Kidney (tissue), 14 donors: ENCODE results near the gene NABP2. TPM values are rescaled to one million over a fixed set of nuclear protein-coding genes. Genes with fewer than 3 reads are reported as not detected.

Source experiments
- DNase-seq, 5 donors: peaks; one replicate each; pipeline ENCODE4 v3.0.0-alpha.2; 2013 to 2020
- FAIRE-seq: peaks from 2 replicates; lab custom pipeline; 2012; peaks lifted over from hg19 to GRCh38; lab: Jason Lieb, UNC
- H3K27ac ChIP-seq, 2 donors: one replicate each; pipeline ENCODE4 v1.7.0; 2013; ENCODE audit warnings: low read depth in 2 of 2, low read length in 2 of 2, inconsistent platforms in 1 of 2
- H3K27me3 ChIP-seq: one replicate; pipeline ENCODE4 v1.7.1; 2013; ENCODE audit warnings: low read length, inconsistent platforms; ENCODE audit not compliant: control insufficient read depth, insufficient read depth
- H3K36me3 ChIP-seq, 3 donors: one replicate each; pipeline versions ENCODE4 v1.7.0 to v1.7.1; 2013; ENCODE audit warnings: low read length in 3 of 3, control low read depth in 1 of 3, inconsistent platforms in 1 of 3; ENCODE audit not compliant: insufficient read depth in 3 of 3, control insufficient read depth in 2 of 3
- H3K4me1 ChIP-seq, 3 donors: one replicate each; pipeline versions ENCODE4 v1.7.0 to v1.7.1; 2013; ENCODE audit warnings: low read length in 3 of 3, inconsistent platforms in 1 of 3, low read depth in 1 of 3; ENCODE audit not compliant: control insufficient read depth in 2 of 3, insufficient read depth in 2 of 3
- H3K4me3 ChIP-seq, 3 donors: one replicate each; pipeline versions ENCODE4 v1.7.0 to v1.8.1; 2013; ENCODE audit warnings: low read length in 3 of 3, control low read depth in 1 of 3, inconsistent platforms in 1 of 3
- H3K9ac ChIP-seq, 3 donors: one replicate each; pipeline versions ENCODE4 v1.7.0 to v1.7.1; 2013; ENCODE audit warnings: low read length in 3 of 3, control low read depth in 1 of 3, inconsistent platforms in 1 of 3
- H3K9me3 ChIP-seq, 3 donors: one replicate each; pipeline versions ENCODE4 v1.7.0 to v1.7.1; 2013; ENCODE audit warnings: low read length in 3 of 3, control low read depth in 1 of 3, inconsistent platforms in 1 of 3; ENCODE audit not compliant: control insufficient read depth in 2 of 3, insufficient read depth in 1 of 3
- CTCF ChIP-seq: IDR thresholded peaks from 3 replicates; pipeline ENCODE4 v1.5.1; 2012; ENCODE audit warnings: mild to moderate bottlenecking, moderate library complexity, borderline replicate concordance; ENCODE audit not compliant: insufficient read depth; ENCODE audit errors: extremely low read depth
- intact Hi-C: fragments of 100-400 bp; cut with DNase I; formaldehyde crosslinking; loops from one replicate; pipeline ENCODE4 v1.11.1; 2022
- polyA plus RNA-seq: library from polyadenylated mRNA; stranded (reverse); fragments of 350-450 nt; fragmentation: Illumina TruSeq; extraction: RNeasy Lipid Tissue Mini Kit (QIAGEN cat#74804); gene quantifications from one replicate; pipeline ENCODE4 v1.2.3, GENCODE V29; 2014; ENCODE audit warnings: low read depth, low replicate concordance; ENCODE audit not compliant: insufficient read depth
- total RNA-seq: library from RNA; stranded (reverse); fragmentation: NEBNext Ultra II Directional; extraction: Animal tissue kit (Norgen Biotek cat#: 25700); gene quantifications from one replicate; pipeline ENCODE4 v1.2.1, GENCODE V29; 2021
- donor health status: control.
- donor health status: control.
- donor health status: control.
- donor health status: control.
- donor health status: control.
- donor health status: DM: yes; HTN: yes; CAD: no.
- donor health status: Normal renal cell carcinoma (clear cell type).

The NABP2 gene
- total and polyA plus RNA-seq, 2 donors from 2014 or later: 31.0 to 42.3 TPM

- intact Hi-C loops: no loop called here
Observed at GRCh38 chr12:56234746-56235436, 10.7 kb downstream of the NABP2 start.

GRCh38 chr12:56236091-56236490 is 11.9 kb downstream of the NABP2 start:
- Histone ChIP-seq H3K9ac (no peak overlapping the region), H3K36me3 (peaks cover 0 to 5% (median 4%) of the 10 kb centered on the region in 3 donors), H3K4me3 (no peak overlapping the region), H3K27me3 (no peaks in the 10 kb centered on the region), H3K9me3 (no peaks in the 10 kb centered on the region), H3K27ac (no peak overlapping the region), H3K4me1 (no peaks in the 10 kb centered on the region)
- DNase-seq: no peak
- no peak for FAIRE-seq
- intact Hi-C loops: no loop called here
- no peak for TF ChIP-seq CTCF

More at GRCh38 chr12:56234746-56235436, 10.7 kb downstream of the NABP2 start:
- Histone ChIP-seq H3K9me3 (no peaks in the 10 kb centered on the region), H3K9ac (no peak overlapping the region), H3K36me3 (peaks cover 0 to 5% (median under 1%) of the 10 kb centered on the region in 3 donors), H3K4me3 (no peak overlapping the region), H3K4me1 (peaks cover 0 to 4% (median 0%) of the 10 kb centered on the region in 3 donors), H3K27ac (no peak overlapping the region), H3K27me3 (no peaks in the 10 kb centered on the region)
- no peak for TF ChIP-seq CTCF
- FAIRE-seq: no peak
- no peak for DNase-seq

GRCh38 chr12:56236985-56237384 is 12.8 kb downstream of the NABP2 start:
- H3K9ac ChIP-seq: no peak overlapping the region
- no peaks in the 10 kb centered on the region for H3K4me1 ChIP-seq
- no peaks in the 10 kb centered on the region for H3K27me3 ChIP-seq
- H3K36me3 ChIP-seq: peaks cover 0 to 9% (median 5%) of the 10 kb centered on the region in 3 donors
- DNase-seq (no peak), FAIRE-seq (no peak)
- intact Hi-C loops: no loop called here
- no peak for TF ChIP-seq CTCF
- H3K4me3 ChIP-seq: no peak overlapping the region
- H3K9me3 ChIP-seq: no peaks in the 10 kb centered on the region
- H3K27ac ChIP-seq: no peak overlapping the region
